GM19324 (cell line): ENCODE measurements around the gene PAX1.

Experiments used
- ATAC-seq: cut with Tn5 transposase; IDR thresholded peaks from one replicate; pipeline ENCODE4 v1.9.1; 2021; ENCODE audit warnings: mild to moderate bottlenecking, moderate library complexity; ENCODE audit not compliant: unreplicated experiment, low FRiP score

Gene PAX1

GRCh38 chr20:21719592-21720214 is 14.2 kb downstream of the PAX1 start:
- no peak for ATAC-seq

- no peak for ATAC-seq
These were observed 20.4 kb downstream of the PAX1 start for GRCh38 chr20:21725892-21726291.

DNA sequence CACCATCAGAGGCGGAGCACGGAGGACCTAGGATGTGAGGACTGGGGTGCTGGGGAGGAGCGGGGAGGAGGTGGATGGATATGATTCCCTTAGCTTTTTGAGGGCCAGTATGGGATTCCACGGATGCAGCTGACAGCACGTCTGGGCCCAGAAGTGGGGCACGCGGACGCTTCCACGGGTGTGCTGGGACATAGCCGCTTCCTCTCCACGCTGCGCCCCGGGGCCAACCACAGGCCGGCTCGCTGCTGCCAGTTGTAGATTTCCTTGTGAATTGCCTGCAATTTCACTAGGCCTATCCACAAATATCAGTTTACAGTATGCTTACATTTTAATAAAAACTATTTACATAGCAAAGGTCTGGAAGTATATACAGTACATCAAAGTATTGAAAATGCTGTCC is 23.9 kb downstream of the PAX1 start:
- ATAC-seq: no peak

DNA sequence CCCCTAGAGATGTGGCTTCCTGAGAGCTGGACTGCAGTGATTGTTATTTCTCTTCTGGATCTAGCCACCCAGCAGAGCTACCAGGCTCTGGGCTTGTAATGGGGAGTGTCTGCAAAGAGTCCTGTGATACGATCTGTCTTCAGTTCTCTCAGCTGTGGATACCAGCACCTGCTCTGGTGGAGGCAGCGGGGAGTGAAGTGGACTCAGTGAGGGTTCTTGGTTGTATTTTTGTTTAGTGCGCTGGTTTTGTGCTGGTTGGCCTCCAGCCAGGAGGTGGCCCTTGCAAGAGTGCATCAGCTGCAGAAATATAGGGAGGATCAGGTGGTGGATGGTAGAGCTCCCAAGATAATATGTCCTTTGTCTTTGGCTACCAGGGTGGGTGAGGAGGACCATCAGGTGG is 33.7 kb downstream of the PAX1 start:
- no peak for ATAC-seq

DNA sequence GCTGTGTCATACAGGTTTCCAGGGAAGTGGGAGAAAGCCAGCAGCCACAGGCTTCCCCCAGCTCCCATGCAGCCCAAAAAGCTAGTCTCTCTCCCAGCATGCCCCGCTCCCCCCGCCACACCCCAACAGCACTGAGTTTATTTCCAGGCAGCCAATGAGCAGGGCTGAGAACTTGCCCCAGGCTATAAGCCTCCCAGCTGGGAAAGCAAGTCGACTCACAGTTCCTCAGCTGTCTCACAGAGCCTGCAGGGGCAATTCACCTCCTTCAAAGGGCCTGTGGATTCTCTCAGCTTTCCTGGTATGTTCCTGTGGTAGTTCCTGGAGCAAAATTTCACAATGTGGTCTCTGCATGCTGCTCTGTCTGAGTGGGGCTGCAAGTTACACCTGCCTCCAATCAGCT is 34.2 kb downstream of the PAX1 start:
- no peak for ATAC-seq

DNA sequence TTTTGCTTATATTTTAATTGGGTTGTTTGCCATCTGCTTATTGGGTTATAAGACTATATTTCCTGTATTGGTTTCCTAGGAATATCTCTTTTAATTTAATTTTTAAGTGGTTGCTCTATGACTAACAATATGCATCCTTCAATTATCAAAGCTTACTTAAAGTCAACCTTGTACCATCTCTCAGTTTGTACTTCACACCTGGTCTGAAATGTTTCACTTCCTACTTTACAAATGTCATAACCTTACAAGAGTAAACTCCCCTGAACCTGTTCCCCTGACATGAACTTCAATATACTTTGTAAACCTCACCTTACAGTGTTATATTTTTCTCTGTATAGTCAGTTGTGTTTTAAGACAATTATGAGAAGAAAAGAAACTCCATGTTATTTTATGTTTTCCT is 35.8 kb downstream of the PAX1 start:
- no peak for ATAC-seq

GRCh38 chr20:21762646-21763045 is 57.2 kb downstream of the PAX1 start:
- no peak for ATAC-seq

DNA sequence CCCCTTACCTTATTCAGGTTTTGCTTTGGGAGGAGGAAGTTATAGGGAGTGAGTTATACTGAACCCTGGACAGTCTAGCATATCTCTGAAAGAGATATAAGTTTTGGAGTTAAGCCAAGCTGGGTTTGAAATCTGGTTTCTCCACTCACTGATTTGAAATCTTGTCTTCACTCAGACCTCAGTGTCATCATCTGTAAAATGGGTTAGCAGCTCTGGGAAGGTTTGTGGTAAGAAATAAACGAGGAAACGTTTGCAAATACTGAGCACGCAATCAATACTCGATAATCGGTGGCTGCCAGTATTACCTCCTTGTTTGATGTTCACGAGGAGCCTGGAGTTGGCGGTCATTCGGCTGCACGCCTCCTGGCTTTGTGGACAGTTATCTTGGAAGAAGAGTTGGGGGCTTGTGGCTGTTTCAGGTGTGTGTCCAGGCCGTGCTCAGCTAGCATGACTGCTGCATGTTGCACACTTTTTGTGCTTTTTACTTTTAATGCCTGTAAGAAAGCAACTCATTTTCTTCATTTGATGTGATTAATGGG is 61.8 kb downstream of the PAX1 start:
- ATAC-seq: no peak

DNA sequence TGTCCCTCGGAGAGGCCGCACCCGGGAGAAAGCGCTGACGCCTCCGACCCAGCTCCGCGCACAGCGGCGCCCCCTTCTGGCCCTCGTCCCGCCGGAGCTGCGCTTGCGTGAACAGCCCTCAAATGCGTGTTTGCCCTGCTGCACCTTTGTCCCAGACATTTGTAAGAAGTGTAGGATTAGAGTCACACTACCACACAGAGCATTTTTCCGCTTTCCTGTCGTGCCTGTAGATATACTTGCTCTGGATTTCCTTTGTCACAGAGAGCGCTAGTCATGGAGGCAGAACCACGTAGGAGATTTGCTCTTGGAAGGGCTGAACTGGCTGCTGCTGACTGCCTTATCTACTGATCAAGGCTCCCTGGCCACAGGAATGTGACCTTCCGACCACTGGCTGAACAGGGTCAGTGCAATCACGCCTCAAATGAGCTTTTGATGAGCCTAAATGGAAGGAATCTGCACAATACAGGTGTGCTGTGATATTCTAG is 62.3 kb downstream of the PAX1 start:
- ATAC-seq: no peak
